OCI-LY1 (cell line): Measurements from ENCODE around the gene SLIRP.

Experiments used
- EZH2 ChIP-seq: fragments of 200-600 bp; sonication (generic), shearing (Covaris generic); IDR thresholded peaks from 2 replicates; pipeline ENCODE4 v1.8.0; 2017; ENCODE audit warnings: borderline replicate concordance, mixed run types, mild to moderate bottlenecking, antibody characterized with exemption, low read length, moderate library complexity, mixed read lengths
- TF ChIP-seq, protein P1 (sequence below): fragments of 200-600 bp; sonication (generic), shearing (Covaris generic); IDR thresholded peaks from 2 replicates; pipeline ENCODE4 v1.5.1; 2017; ENCODE audit warnings: mild to moderate bottlenecking, antibody characterized with exemption, low read length, moderate library complexity, mixed read lengths

DNA sequence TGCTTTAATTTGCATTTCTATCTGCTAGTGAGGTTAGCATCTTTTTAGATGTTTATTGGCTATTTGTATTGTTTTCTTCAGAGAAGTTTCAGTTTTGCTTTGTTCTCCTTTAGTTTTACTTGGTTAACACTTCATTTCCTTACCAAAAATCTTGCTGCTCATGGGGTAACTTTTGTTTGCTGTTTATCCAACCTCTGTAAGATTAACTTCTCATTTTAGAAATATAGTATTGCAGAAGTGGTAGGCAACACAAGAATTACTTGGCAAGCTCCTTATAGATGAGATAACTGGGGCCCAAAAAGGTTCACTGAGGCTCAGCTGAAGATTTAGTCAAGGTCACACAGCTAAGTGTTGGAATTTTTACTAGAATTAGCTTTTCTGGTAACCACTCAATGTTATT lies 40.6 kb upstream of the SLIRP start:
- TF ChIP-seq, protein P1, sequence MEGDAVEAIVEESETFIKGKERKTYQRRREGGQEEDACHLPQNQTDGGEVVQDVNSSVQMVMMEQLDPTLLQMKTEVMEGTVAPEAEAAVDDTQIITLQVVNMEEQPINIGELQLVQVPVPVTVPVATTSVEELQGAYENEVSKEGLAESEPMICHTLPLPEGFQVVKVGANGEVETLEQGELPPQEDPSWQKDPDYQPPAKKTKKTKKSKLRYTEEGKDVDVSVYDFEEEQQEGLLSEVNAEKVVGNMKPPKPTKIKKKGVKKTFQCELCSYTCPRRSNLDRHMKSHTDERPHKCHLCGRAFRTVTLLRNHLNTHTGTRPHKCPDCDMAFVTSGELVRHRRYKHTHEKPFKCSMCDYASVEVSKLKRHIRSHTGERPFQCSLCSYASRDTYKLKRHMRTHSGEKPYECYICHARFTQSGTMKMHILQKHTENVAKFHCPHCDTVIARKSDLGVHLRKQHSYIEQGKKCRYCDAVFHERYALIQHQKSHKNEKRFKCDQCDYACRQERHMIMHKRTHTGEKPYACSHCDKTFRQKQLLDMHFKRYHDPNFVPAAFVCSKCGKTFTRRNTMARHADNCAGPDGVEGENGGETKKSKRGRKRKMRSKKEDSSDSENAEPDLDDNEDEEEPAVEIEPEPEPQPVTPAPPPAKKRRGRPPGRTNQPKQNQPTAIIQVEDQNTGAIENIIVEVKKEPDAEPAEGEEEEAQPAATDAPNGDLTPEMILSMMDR: no peak
- TF ChIP-seq EZH2: no peak
